HG03378 (cell line): ENCODE data around the gene ATG2B.
"Not testable (repeated sequence)": the region's sequence is repeated elsewhere in the genome, so short reads cannot be mapped to it uniquely, and the experiment has no call there.

Experiments used
- ATAC-seq: cut with Tn5 transposase; IDR thresholded peaks from one replicate; pipeline ENCODE4 v1.9.1; 2021; ENCODE audit warnings: mild to moderate bottlenecking, moderate library complexity; ENCODE audit not compliant: unreplicated experiment

Gene ATG2B

DNA sequence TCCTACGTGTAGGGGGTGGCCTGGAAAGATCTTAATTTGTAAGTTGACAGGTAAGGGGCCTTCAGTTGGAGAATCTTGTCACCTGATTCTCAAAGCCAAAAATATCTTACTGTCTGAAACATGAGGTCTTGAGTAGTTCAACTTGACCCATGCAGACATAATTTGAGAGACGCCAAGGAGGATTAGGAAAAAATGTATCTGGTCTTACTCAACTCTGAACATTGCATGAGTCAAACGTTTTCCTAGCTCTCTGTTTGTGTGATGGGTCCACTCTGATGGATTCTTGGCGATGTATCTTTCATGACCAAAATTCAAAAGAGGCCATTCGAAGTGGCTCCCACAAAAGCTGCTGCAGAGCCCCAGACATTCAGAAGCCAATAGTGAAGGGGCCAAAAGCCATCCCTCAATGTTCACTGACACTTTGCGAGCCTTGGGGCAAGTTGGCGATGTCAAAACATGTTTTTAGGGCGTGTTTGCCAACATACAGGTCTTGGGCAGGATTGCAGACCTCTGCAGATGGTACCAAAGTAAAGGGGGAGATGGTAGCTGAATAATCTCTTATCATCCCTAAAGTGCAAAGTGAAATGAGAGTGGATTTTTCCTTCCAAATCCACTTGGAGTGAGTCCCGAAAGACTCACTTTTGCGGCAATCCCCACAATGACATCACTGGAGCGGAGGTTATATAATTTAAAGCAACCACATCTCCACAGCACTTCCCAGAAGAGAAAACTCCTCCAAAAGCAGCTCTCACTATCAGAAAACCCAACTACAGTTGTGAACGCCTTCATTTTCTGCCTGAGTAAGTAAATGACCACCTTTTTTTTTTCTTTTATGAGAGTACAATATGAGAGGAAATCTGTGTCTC is 107.4 kb downstream of the ATG2B start, which contains the start of gene BDKRB1:
TSS of gene BDKRB1 (plus strand) at position 710 of the 866 bp plus-strand sequence. CDS start 7,473 bp downstream, outside the sequence.
- no peak for ATAC-seq

DNA sequence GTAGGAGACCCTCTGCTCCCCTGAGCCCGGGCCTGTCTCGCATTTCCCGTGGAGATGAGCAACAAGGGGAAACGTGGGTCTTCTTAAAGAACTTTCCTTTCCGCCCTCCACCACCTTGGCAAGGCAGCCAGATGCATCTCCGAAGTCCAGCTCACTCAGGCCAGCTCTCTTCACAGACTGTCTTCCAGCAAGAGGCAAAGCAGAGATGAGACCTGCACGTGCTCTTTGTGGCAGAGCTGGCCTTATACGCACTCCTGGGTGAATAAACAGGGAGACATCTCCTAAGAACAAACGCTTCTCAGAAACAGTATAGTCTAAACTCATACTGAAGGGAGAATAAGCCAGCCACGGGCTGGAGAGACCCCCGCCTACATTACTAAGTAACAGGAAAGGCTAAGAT is 108.5 kb downstream of the ATG2B start:
- no peak for ATAC-seq

DNA sequence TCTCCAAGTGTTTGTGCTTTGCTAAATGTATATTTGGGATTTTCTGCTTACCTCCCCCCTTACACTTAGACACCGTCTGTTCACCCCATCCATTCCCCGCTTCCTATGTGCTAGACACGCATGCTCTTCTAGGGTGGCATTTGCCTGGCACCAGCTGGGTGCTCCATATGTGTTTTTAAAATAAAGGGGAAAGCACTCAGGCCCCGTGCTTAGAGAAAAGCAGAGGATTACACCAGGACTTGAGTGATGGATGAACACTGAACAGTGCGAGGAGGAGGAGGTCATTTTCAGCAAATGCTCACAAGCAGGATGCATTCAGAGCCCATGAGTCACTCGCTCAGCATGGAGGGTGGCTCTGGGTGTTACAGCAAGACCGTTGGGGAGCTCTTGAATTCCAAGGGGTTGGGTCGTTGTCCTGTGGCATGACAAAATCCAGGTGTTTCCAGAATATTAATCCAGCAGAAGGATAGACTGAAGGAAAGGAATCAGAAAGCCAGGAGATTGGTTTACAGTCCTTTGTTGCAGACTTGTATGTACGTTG is 110.1 kb downstream of the ATG2B start:
- no peak for ATAC-seq

DNA sequence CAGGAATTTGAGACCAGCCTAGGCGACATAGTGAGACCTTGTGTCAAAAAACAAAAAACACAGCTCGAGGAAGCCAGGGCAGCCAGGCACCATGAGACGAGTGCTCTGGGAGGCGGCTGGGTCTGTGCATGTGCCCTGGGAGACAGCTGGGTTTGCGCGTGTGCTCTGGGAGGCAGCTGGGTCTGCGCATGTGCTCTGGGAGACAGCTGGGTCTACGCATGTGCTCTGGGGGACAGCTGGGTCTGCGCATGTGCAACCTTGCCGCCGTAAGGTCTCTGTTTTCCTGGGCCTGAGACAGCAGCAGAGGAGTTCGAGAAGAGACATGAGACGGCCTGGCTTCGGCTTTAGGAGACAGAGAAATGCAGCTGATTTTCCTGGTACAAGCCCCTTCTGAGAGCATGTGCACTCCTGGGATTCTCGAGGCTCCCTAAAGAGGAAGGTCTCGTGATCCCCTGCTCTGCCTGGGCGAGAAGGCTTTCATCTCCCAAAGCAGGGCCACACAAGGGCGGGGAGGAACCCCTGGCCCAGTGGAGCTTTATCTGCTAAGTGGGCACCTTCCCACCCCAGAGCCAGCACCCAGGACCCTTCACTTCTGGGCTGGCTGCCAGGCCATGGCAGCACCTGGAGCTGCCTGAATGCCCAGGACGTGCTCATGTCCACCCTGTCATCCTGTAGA is 110.7 kb downstream of the ATG2B start:
- ATAC-seq: no peak

DNA sequence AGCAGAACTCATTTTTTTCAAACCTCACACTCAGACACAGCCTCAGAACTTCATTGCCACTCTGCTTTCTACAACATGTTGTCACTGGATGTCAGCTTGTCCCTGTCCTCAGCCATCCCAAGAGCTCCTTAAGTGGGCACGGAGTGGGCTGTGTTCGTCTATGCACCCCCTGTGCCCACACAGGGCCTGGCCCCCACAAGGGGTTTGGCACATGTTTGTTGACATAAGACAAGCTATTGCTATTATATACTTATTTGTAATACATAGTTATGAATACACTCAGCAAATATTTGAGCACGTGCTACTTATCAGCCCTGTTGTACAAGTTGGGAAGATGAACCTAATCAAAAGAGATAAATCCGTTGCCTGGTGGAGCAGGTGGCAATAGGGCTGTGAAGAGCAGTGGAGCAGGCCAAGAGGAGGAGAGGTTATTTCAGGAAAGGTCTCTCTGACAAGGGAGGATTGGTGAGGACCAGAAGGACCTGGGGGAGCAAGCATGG is 111.4 kb downstream of the ATG2B start:
- ATAC-seq: no peak

DNA sequence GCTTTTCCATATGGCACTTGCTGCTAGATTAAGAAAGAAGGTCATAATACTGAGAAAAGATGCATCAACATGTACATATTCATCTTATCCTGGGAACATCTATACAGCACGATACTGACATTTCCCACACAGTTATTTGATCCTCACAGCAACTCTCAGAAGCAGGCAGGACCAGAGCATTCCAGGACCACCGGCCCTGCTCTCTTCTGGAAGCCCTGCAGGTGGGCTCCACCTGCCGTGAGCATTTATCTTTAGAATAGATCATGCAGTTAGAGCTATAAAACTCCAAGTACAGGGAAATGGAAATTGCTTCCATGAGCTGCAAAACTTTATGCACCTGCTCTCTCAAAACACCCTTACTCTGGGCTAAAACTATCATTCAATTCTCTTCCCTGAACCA is 112.7 kb downstream of the ATG2B start:
- no peak for ATAC-seq

DNA sequence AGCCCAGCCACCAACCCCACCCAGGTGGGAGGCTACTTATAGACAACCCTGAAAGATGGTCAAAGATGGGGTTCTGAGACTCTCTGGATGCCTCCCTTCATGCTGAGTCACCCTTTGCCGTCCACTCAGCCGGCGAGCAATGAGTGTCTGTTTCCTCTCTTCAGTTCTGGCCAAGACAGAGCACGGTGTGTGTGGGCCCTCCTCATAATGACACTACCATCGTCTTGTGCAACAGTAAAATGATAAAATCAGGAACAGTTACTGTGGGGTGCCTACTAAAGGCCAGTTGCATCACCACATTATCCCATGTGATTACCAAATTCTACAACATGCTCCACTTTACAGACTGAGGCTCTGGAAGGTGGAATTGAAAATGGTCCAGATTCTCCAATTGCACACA is 114.1 kb downstream of the ATG2B start:
- ATAC-seq: no peak

DNA sequence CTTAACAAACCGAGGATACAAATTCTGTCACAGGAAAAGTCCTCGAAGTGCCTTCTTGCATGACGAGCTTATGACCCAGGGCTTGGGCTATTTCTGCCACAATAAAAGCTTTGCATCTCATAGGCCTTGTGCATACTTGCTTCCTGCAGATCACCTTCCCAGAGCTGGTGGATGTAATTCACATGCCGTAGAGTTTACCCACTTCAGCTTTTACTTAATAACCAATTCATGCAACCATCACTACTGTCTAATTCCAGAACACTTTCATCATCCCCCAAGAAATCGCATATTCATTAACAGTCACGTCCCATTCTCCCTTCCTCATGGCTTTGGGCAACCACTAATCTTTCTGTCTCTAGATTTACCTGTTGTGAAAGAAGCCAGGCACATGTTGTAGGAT is 116.1 kb downstream of the ATG2B start:
- ATAC-seq: no peak

DNA sequence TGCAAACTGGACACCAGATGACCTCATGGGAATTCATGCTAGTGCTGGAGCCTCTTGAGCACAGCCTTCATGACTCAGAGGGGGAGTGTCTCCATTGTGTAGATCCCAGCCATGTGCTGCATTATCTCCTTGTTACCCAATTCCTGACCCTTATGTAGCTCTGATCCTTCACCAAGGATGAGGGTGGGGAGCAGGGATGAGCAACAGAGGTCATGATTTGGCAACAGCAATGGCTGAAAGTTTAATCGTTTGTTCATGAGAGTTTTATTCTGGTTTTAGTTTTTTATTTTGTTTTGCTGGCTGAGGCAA is 116.6 kb downstream of the ATG2B start:
- ATAC-seq: no peak

DNA sequence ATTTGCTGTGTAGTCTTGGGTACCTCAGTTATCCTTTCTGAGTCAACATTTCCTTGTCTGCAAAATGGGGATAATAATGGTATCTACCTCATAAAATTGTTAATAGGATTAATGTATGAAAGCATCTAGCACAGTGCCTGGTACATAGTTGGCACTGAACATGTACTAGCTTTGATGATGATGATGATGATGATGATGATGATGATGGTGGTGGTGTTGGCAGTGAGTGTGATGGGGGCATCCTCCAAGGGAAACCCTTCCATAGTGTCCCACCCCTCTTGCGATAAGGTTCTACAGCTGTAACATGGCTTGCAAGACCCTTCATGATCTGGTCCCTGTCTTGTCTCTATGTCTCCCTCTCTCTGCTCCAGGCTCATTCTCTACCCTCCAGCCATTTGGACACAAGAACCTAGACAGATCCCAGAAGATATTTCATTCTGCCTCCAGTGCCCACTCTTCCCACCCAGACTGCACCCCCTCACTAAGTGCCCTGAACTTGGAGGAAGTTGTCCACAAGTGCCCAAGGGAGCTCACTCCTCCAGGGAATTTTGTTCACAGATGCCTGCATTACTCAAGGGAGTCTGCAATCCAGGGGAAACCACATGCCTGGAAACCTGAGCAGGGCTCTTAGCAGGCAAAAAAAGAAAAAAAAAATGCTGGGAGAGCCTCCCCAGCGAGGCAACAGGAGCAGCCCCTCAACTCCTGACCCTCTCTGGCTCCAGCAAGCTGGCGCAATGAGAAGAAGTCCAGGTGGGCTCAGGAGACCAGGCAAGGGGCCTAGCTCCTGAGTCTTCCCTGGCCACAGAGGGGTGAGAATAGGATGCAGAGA is 117.2 kb downstream of the ATG2B start:
- ATAC-seq: no peak

DNA sequence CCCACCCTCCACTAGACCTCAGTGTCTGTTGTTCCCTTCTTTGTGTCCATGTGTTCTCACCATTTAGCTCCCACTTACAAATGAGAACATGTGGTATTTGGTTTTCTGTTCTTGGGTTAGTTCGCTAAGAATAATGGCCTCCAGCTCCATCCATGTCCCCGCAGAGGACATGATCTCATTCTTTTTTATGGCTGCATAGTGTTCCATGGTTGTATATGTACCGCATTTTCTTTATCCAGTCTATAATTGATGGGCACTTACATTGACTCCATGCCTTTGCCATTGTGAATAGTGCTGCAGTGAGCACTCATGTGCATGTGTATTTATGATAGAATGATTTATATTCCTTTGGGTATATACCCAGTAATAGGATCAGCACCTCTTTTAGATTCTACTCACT is 118.1 kb downstream of the ATG2B start:
- ATAC-seq: not testable (repeated sequence)

DNA sequence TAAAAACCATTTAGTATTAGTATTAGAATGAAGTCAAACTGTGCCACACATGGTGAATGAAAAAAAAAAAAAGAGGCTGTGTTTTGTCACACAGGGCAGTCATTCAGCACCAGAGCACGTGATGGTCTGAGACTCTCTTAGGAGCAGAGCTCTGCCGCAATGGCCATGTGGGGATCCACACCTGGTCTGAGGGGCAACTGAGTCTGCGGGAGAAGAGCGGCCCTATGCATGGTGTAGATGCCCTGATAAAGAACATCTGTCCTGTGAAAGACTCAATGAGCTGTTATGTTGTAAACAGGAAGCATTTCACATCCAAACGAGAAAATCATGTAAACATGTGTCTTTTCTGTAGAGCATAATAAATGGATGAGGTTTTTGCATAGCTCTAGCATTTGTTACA is 119.4 kb downstream of the ATG2B start:
- ATAC-seq: no peak

DNA sequence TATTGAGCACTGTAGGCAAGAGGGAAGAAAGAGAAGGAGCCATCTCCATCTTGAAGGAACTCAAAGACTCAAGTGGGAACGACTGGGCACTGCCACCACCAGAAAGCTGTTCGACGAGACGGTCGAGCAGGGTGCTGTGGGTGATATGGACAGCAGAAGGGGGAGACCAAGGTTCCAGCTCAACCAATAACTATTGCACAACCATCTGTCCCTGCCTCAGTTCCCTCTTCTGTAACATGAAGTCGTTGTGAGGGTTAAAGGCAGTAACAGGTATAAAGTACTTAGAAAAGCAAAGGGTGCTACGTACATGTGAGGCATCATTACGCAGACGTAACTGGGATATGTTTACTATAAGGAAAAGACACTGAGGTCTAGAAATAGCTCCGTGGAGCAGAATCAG is 121.0 kb downstream of the ATG2B start:
- ATAC-seq: no peak

DNA sequence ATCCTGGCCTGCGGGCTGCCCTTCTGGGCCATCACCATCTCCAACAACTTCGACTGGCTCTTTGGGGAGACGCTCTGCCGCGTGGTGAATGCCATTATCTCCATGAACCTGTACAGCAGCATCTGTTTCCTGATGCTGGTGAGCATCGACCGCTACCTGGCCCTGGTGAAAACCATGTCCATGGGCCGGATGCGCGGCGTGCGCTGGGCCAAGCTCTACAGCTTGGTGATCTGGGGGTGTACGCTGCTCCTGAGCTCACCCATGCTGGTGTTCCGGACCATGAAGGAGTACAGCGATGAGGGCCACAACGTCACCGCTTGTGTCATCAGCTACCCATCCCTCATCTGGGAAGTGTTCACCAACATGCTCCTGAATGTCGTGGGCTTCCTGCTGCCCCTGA is 122.5 kb downstream of the ATG2B start:
- no peak for ATAC-seq

DNA sequence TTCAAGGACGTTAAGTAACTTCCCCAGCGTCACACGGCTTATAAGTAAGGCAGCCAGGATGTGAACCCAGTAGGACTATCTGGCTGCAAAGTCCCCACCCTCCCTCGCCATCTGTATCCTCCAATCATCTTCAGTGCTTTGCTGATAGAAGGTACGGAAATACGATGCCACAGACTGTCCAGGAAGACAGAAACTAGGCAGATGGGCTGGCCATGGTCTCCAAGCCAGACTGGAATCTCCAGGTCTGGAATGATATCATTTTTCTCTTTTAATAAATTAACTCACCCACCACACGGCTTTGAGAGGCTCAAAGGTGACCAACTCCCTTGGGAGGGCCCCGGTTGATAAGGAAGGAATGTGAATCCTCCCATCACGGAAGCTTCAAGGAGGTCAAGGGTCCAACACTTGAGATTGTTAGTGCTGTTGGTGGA is 123.4 kb downstream of the ATG2B start:
- no peak for ATAC-seq

DNA sequence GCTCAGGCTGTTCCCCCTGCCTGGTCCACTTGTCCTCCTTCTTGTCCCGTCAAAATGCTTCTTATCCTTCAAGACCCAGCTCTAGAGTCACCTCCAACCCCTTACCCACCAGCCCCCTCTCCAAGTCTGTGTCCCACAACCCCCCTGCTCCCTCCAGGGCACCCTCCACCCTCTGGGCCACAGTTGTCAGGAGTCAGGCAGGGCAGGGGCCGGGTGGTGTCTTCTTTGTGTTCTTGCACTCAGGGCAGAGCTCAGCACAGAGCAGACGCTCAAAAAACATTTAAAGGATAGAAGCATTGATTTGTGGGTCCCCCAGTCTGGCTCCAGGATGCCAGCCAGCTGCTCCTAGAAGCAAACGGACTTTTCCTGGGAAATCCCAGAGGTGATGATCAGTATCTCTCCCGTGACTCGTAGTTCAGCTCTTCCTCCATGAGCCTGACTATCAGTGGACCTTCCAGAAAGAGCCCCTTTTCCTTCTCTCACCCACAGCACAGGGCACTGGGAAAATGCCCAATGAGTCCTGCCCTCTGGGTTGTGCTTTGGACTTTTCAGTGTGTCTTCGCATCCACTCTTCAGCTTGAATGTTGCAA is 124.4 kb downstream of the ATG2B start:
- ATAC-seq: no peak

DNA sequence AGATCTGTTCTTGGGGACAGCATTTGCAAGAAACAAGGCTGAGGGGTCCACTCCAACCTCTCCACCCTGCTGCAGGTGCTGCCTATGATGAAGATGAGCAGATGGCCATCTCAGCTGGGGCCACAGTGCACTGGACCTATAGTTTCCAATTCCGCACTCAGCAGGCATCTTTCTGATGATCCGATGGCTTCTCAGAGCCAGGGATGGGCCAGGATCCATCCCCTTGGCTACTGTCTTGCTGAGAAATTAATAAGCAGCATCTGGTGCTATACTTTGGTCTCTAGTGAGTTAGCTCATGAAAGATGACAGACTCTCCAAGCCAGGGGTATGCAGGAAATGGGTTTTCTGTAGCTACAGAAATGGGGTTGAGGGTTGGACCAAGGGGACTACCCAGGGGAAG is 125.5 kb downstream of the ATG2B start:
- ATAC-seq: no peak

DNA sequence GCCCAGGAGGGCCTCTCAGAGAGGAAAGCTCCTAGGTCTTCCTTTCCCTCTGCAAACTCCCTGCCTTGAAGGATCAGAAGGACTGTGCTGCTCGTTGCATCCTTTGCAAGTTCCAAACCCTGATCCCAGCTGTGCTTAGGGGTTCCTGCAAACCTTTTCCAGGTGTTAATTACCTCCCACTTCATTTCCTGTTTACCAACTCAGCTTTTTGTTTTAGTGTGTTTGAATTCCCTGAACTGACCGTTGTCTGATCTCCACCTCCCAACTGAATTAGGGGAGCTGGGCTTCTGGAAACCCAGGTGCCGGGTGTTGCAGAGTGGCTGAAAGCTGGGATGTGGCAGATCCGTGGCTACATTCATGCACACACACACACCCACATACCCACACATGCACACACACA is 127.7 kb downstream of the ATG2B start:
- no peak for ATAC-seq

DNA sequence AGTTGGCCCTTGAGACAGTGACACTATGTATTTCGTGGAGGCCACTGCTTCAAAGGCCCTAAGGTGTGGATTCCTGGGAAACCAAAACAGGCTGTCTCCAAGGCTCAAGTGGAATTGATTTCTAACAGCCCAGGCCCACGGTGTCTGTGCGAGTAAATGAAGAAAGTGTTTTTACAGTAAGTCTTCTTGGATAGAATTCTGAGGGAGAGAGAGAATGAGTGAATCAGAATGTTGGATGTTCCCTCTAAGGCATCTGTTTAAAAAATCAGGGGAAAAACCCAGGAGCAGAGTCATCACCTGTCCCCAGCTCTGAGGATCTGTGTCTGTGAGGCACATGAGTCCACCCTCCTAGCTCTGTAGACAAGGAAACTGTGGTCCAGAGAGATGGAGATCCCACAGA is 129.5 kb downstream of the ATG2B start:
- no peak for ATAC-seq

DNA sequence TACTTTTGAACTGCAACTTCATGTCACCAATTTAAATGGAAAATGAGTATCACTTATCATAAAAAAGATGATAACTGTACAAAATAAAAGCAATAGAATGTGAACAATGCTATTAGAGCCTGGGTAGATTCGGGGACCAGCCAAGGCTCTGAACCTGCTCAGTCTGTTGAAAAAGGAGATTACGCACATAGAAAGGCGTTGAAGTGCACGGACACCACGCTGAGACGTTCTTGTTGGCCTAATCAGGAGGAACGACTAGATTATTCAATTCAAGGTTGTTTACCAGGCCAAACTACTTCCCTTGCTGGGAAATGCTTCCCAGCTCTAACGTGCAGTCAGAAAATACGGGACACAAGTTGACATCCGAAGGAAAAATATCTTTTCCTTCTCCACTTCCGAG is 130.6 kb downstream of the ATG2B start:
- no peak for ATAC-seq
